Right kidney (tissue), 9 donors: ENCODE results near the gene NAGPA.
"Not testable (repeated sequence)": the region's sequence is repeated elsewhere in the genome, so short reads cannot be mapped to it uniquely, and the experiment has no call there.

ENCODE experiments used
- DNase-seq: peaks from one replicate; pipeline ENCODE4 v3.0.0-alpha.2; 2016
- long read RNA-seq, 8 donors: transcript quantifications; one replicate each; lab custom pipeline, GENCODE V29; 2026

NAGPA gene
- long read RNA-seq, donor 1 = 0 reads
- long read RNA-seq, donor 2, partial matches to known transcripts = 0 of 1 reads
- long read RNA-seq, donor 2, other reads (novel, unspliced or antisense) = 0 of 1 reads
- long read RNA-seq, donor 3, partial matches to known transcripts = 0 of 1 reads
- long read RNA-seq, donor 3, other reads (novel, unspliced or antisense) = 0 of 1 reads
- long read RNA-seq, donor 4, partial matches to known transcripts = 0 of 1 reads
- long read RNA-seq, donor 4, other reads (novel, unspliced or antisense) = 0 of 1 reads
- long read RNA-seq, donor 5, partial matches to known transcripts = 0 of 2 reads
- long read RNA-seq, donor 5, other reads (novel, unspliced or antisense) = 0 of 2 reads
- long read RNA-seq, donor 6, partial matches to known transcripts = 0 of 4 reads
- long read RNA-seq, donor 6, other reads (novel, unspliced or antisense) = 0 of 4 reads
- long read RNA-seq, donor 7 = 0 reads
- long read RNA-seq, donor 8, partial matches to known transcripts = 0 of 1 reads
- long read RNA-seq, donor 8, other reads (novel, unspliced or antisense) = 0 of 1 reads

DNA sequence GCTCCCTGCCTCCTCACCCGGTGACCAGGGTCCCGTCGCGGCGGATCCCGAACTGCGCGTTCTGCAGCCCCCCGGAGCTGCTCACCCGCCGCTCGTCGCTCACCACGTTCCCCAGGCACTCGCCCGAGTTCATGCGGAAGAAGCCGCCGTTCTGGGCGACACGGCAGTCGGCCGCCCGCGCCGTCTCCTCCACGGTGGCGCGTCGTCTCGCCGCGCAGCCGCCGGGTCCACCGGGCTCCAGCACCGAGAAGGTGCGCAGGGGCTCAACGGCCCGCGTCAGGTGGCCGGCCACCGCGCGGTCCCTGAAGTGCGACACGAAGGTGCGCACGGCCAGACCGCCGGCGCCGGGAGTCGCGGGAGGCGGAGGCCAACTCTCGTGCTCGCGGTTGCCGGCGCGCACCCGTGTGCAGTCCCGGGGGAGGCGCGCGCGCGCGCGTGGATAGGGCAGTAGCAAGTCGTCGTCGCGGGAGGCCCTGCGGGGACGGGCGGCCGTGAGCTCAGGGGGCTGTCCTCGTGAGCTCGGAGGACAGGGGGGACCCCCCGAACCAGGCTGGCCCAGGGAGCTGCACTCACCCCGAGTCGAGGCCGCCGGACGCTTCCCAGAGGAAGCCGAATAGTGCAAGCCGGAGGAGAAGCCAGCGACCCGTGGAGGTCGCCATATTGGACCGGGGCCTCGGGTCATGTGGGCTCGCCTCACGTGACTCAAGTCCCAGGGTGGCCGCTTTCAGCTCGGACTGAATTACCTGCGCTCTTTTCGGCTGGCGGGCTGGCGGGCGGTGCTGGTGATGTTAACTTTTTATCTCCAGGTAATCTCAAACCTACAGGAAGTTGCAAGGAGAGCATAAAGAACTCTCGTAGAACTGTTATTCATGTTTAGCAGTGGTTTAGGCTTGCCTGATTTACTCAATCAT is at the start of gene NAGPA:
TSS of gene NAGPA (minus strand) at position 680 of the 911 bp plus-strand sequence. CDS start at position 659, 21 bp downstream.
- peak; percentile 89 for DNase-seq

DNA sequence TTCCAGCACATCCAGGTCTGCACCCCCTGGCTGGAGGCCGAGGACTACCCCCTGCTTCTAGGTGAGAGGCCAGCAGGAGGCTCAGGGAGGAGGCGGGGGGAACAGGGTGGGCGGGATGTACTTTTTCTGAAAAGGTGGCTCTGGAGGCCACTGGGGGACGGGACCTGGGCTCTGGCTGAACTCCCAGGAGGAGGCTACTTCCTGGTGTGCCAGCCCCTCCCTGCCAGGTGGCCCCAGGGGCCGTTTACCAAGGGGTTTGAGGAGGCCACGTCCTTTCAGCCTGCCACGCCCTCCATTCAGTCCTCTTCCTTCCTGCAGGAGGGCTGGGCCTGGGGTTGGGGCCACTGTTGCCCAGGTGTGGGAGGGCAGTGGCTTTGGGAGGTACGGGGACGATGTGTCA is 47.3 kb upstream of the NAGPA start:
- not testable (repeated sequence) for DNase-seq

- DNase-seq = not testable (repeated sequence)
These were observed 46.7 kb upstream of the NAGPA start for GRCh38 chr16:5080461-5080860.

GRCh38 chr16:5078626-5079025 is 44.9 kb upstream of the NAGPA start:
- DNase-seq = no peak

DNA sequence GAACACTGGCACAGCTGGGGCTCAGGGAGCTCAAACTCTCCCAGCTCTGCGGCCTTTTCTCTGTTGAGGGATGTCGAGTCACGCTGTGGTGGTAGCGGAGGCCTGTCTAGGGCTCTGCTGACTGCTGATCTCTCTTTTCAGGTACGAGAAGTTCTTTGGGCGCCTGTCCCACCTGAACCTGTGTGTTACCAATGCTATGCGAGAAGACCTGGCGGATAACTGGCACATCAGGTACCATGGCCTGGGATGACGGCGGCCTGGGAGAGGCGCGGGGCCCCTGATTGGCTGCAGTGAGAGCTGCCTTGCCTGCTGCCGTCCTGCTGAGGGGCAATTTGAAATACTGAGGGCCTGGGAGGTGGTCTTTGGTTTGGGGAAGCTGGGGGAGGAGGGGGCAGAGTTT is 43.6 kb upstream of the NAGPA start:
- no peak for DNase-seq

GRCh38 chr16:5075637-5076036 is 41.9 kb upstream of the NAGPA start:
- no peak for DNase-seq

DNA sequence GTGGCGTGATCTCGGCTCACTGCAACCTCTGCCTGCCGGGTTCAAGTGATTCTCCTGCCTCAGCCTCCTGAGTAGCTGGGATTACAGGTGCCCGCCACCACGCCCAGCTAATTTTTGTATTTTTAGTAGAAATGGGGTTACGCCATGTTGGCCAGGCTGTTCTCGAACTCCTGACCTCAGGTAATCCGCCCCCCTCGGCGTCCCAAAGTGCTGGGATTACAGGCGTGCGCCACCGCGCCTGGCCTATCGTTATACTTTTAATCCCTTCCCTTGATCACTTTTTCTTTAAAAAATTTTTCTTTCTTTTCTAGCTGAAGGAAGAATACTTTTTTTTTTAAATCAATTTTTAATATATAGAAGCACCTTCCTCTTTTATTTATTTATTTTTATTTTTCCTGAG is 40.0 kb upstream of the NAGPA start:
- DNase-seq = not testable (repeated sequence)

- no peak for DNase-seq
These were observed 39.5 kb upstream of the NAGPA start for GRCh38 chr16:5073279-5073629.

DNA sequence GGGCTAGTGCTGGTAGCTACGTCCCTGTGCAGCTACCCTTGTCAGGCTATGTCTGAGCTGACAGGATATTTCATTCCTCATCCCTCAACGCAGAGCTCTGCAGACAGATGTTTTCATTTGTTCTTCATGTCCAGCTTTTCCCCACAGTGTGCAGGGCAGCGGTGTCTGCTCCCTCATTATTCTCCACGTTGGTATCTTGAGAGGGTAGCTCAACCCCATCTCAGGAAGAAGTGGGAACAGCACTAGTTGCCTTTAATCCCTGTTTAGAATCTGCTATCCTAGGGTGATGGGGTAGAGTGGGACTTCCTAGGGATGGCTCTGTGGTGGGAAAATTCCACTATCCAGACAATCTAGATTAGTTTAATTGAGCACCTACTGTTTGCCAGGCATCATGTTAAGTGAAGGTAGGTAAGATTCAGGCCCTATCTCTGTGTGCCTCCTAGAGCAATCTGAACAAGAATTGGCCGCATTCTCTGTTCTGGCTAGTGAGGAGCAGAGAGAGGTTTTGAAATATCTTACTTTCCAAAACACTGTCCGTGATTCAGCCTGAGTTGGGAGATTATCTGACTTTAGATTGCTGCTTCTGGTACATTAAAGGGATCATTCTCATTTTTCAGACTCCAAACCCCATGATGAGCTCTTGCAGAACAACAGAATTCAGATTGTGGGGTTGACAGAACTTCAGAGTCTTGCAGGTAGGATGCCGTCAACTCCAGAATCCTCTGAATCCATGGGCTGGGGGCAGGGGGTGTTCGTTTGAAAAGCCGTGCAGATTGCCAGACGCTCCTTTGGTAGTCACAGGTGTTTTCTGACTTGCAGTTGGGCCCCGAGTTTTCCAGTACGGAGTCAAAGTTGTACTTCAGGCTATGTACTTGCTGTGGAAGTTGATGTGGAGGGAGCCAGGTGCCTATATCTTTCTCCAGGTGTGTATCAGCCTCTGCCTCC is 38.9 kb upstream of the NAGPA start:
- DNase-seq = no peak

- peak; percentile 85 for DNase-seq
These were observed 38.1 kb upstream of the NAGPA start, which contains the start of gene ALG1 for GRCh38 chr16:5071681-5072333. ALG1 (plus strand) TSS chr16:5071843; CDS start chr16:5071850, 7 bp downstream.

DNA sequence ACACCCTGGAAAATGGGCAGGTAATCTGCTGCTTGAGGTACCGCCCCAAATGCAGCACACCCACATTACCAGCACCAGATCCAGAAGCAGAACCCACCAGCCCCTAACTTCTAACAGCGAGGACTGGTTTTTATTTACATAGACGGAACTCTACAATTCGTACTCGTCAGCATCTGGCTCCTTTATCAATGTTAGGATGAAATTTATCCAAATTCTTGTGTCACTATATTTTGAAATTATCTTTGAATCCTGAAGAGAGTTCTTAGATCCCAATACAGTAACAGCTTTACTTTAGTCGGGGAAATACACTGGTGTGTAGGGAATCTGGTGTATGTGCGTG is 37.6 kb upstream of the NAGPA start:
- no peak for DNase-seq

DNA sequence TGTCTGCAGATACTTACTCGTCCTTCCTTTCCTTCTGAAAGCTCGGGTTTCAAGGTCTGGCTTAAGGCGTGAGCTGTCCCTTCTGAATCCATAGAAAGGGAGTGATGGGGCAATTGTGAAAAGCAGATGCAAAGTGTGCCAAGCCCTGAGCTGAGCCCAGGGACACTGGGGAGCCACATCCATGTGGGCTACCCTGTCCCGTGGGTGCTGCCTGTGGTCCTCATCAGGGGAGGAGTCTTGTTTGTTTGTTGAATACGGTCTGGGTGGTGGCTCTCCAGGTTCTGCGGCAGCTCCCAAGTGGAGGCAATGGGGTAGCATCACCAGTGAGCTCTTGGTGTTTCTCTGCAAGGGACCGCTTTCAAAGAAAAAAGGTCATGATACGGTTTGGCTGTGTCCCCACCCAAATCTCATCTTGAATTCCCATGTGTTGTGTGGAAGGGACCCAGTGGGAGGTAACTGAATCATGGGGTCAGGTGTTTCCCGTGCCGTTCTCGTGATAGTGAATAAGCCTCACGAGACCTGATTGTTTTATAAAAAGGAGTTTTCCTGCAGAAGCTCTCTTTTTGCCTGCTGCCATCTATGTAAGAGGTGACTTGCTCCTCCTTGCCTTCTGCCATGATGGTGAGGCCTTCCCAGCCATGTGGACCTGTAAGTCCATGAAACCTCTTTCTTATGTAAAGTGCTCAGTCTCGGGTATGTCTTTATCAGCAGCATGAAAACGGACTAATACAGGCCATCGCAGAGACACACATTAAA is 36.9 kb upstream of the NAGPA start:
- no peak for DNase-seq

DNA sequence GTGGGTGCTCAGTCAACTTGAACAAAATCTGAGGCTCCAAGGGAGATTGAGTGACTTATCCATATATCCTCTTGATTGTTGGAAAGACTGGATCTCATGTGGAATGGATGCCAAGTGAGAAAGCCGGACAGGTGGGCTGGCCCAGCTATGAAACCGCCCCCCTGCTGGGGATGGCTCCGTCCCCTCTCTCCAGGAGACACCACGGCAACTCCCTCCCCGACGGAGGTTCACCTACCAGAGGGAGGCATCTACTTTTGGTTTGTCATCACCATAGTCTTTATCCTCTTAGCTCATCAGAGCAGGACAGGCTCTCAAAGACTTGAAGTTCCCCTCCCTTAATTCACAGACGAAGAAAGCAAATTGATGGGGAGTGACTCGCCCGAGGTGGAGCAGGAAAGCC is 36.1 kb upstream of the NAGPA start:
- DNase-seq = no peak

DNA sequence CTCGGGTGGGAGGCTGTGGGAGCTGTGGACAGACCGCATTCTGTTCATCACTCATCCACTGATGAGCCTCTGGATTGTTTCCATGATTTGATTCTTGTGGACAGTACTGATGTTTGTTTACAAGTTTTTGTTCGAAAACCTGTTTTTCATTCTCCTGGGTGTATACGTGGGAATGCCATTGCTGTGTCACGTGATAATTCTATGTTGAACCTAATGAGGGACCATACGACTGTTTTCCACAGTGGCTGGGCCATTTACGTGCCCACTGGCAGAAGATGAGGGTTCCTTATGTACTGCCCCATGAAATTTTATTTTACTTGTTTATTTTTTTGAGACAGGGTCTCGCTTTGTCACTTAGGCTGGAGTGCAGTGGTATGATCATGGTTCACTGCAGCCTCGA is 35.3 kb upstream of the NAGPA start:
- DNase-seq = no peak

- no peak for DNase-seq
These were observed 32.8 kb upstream of the NAGPA start for GRCh38 chr16:5066511-5066910.

DNA sequence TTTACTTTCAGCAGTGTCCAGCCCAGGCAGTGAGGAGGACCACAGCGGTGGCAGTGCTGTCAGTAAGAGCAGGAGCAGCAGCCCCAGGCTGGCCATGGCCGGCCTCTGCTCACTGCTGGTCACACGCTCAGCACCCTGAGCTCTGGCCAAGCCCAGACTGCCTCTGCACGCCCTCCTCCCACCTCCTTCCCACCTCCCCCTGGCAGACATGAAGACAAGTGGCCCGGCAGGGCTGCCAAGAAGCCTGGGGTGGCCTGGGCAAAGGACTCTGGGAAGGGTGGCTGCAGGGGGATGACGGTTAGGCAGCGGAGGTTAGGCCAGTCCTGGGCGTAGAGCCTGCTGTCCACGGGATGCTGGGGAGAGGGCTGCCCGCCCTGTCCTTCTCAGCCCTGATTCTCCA is 32.1 kb upstream of the NAGPA start, which contains the start of gene C16orf89:
TSS of gene C16orf89 (minus strand) at position 144 of the 400 bp plus-strand sequence. CDS start at position 96, 48 bp downstream.
- DNase-seq = no peak

GRCh38 chr16:5065326-5065725 is 31.6 kb upstream of the NAGPA start:
- no peak for DNase-seq

DNA sequence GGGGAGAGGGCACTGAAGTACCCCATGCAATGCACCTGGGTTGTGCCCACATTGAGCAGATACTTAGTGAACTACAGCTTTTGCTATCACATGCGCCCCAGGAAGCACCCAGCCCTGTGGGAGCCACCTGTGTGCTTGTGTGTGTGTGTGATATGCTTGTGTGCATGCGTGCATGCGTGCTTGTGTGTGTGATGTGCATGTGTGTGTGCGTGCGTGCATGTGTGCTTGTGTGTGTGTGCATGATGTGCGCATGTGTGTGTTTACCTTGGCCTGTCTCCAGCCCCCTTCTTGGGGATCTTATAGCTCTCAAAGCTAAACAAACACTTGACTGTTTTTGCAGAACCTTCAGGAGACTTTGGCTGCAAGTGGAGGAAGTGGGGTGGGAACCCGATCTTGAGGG is 31.2 kb upstream of the NAGPA start:
- no peak for DNase-seq

- DNase-seq = no peak
These were observed 29.3 kb upstream of the NAGPA start for GRCh38 chr16:5062790-5063765.
